Stimulated activated CD4-positive, alpha-beta T cell treated with anti-CD3 and anti-CD28 coated beads, TNF-alpha, amount 100 ng/mL, for 24 hours (primary cell): ENCODE results near the gene ERBIN.
"Not testable (repeated sequence)": the region's sequence is repeated elsewhere in the genome, so short reads cannot be mapped to it uniquely, and the experiment has no call there.

ENCODE experiments used
- DNase-seq, 3 experiments: peaks; one replicate each; pipeline ENCODE4 v3.0.0-alpha.2; 2020; ENCODE audit warnings: low read depth in 3 of 3

Gene ERBIN, protein sequence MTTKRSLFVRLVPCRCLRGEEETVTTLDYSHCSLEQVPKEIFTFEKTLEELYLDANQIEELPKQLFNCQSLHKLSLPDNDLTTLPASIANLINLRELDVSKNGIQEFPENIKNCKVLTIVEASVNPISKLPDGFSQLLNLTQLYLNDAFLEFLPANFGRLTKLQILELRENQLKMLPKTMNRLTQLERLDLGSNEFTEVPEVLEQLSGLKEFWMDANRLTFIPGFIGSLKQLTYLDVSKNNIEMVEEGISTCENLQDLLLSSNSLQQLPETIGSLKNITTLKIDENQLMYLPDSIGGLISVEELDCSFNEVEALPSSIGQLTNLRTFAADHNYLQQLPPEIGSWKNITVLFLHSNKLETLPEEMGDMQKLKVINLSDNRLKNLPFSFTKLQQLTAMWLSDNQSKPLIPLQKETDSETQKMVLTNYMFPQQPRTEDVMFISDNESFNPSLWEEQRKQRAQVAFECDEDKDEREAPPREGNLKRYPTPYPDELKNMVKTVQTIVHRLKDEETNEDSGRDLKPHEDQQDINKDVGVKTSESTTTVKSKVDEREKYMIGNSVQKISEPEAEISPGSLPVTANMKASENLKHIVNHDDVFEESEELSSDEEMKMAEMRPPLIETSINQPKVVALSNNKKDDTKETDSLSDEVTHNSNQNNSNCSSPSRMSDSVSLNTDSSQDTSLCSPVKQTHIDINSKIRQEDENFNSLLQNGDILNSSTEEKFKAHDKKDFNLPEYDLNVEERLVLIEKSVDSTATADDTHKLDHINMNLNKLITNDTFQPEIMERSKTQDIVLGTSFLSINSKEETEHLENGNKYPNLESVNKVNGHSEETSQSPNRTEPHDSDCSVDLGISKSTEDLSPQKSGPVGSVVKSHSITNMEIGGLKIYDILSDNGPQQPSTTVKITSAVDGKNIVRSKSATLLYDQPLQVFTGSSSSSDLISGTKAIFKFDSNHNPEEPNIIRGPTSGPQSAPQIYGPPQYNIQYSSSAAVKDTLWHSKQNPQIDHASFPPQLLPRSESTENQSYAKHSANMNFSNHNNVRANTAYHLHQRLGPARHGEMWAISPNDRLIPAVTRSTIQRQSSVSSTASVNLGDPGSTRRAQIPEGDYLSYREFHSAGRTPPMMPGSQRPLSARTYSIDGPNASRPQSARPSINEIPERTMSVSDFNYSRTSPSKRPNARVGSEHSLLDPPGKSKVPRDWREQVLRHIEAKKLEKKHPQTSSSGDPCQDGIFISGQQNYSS (N-terminal part only)

DNA sequence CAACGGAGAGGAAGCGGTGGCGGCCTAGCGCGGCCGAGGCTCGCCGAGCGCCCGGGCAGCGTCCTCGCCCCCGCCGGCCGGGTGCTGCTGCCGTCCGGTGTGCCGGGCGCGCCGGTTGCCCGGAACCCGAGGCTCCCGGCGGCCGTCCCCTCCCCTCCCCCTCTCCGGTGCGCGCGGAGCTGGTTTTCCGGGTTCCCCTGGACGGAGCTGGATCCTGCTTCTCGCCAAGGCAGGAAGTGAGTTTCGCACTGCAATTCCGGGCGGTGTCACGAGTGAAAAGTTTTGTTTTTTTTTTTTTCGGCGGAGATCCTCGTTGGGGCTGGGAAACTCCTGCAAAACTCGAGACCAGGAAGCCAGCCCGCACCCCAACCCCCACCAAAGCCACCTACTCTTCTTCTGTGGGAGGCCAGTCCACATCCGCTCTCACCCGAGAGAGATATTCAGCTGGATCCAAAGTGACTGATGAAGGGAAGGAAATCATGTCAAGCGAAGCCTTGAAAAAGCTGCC is at the start of gene ERBIN:
Gene ERBIN, plus strand, starts transcription at position 300 of the 508 bp plus-strand sequence. CDS start 66,144 bp downstream, outside the sequence.
- peak; percentile 45 to 68 (median 47) for DNase-seq

DNA sequence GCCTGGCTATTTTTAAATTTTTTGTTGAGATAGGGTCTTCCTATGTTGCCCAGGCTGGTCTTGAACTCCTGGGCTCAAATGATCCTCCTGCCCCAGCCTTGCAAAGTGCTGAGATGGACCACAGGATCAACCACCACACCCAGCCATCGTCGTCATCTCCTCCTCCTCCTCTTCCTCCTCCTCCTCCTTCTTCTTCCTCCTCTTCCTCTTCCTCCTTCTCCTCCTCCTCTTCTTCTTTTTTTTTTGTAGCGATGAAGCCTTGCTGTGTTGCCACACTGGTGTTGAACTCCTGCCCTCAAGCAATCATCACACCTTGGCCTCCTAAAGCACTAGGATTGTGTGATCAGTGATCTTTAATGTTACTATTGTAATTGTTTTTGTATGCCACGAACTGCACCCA is 49.4 kb upstream of the ERBIN start:
- no peak for DNase-seq

DNA sequence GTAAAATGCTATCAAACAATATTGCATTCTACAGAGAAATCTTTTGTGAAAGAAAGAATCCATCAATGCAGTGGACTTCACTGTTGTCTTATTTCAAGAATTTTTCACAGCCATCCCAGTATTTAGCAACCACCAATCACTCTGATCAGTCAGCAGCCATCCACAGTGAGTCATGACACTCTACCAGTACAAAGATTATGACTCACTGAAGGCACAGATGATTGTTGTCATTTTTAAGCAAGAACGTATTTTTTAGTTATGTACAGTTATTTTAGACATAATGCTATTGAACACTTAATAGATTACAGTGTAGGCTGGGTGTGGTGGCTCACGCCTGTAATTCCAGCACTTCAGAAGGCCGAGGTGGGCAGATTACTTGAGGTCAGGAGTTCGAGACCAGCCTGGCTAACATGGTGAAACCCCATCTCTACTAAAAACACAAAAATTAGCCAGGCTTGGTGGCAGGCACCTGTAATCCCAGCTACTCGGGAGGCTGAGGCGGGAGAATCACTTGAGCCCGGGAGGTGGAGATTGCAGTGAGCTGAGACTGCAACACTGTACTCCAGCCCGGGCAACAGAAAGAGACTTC is 46.6 kb upstream of the ERBIN start:
- not testable (repeated sequence) for DNase-seq

DNA sequence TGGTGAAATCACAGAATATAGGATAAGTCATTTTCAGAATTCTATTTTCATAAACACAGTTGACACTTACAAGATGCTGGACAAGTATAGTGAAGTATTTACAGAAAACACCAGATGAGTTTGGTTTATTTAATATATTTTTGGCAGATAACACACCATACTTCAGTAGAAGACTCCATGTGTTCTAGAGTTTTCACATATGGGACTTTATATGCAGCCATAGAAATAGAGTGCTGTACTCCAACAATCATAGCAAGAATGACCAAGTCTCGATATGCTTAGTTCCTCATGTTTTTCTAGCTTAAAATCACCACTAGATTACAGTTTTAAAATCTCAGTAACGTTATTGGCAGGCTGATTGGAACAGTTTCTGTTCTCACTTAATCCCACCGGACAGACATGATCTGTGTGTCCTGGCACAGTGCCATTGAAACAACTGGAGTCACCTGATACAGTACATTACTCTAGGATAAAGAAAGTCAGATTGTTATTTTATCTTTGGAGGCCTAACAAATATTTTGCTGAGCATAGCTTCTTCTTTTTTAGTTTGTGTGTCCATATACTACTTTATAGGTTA is 45.8 kb upstream of the ERBIN start:
- DNase-seq, result no peak

DNA sequence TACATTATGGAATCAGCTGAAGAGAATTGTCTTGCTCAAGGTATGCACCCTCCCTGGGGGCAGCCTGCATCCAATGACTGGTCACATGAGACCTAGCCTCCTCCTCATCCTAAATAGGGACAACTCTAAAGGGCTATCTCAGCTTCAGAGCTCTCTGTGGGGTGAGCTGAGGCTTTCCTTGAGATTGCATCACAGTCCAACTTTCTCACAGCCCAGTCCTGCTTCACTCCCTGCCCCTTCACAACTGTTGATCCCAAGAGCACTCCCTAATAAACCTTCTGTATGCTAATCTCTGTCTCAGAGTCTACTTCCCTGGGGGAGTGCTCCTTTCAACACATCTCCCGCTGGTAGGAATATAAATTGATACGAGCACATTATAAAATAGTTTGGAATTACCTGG is 44.1 kb upstream of the ERBIN start:
- DNase-seq, result no peak

DNA sequence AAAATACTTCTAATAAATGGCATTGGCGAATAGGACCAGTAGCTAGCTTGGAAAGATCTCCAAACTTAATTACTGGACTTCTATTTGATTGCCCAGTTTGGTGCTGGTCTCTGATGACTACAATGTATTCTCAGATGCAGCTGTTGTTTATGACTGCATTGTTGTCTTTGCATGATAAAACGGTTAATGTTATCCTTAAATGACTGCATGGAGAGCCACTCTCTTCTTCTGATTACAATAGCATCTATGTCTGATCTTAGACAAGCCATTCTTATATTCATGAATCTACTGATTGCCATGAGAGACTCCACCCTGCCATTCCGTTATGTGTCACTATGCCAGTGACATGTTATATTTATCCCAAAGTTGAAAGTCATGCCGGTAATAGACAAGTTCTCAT is 42.9 kb upstream of the ERBIN start:
- no peak for DNase-seq

DNA sequence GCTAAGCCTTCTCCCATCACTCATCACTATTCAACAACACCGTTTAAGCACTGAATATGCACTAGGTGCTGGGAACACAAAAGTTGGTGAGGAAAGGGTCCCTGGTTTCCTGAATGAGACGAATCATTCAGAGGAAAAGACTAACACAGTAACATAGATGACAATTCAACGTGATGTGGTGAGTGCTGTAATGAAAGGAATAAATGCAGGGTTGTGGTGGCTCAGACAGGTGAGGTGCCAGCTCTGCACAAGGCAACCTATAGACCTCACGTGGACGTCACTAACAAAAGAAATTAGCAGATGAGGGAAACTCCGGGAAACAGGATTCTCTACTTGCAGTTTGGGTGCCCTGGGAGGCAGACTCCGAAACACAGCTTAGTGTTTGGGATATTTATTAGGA is 40.0 kb upstream of the ERBIN start:
- DNase-seq, result no peak

DNA sequence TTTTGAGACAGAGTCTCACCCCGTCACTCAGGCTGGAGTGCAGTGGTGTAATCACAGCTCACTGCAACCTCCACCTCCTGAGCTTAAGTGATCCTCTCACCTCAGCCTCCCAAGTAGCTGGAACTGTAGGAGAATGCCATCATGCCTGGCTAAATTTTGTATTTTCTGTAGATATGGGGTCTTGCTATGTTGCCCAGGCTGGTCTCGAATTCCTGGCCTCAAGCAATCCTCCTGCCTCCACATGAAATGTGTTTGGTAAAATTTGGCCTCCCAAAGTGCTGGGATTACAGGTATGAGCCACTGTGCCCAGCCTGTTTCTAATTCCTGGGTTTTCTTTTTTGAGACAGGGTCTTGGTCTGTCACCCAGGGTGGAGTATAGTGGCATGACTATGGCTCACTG is 34.4 kb upstream of the ERBIN start:
- not testable (repeated sequence) for DNase-seq

DNA sequence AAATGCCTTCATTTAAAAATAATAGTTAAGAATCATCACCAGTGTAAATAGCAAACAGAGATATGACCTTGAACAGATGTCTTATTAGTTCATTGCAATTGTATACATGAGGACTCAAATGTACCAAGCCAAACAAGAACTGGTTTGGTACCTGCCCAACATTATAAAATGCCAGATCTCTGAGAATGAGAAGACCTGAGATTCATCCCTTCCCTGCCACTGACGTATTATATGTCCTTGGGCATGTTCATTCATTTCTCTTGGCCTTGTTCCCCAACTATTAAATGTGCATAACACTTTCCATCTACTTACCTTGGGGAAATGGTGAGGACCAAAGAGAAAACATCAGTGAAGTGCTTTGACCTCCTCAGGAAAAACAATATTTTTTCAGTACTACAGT is 33.6 kb upstream of the ERBIN start:
- no peak for DNase-seq

DNA sequence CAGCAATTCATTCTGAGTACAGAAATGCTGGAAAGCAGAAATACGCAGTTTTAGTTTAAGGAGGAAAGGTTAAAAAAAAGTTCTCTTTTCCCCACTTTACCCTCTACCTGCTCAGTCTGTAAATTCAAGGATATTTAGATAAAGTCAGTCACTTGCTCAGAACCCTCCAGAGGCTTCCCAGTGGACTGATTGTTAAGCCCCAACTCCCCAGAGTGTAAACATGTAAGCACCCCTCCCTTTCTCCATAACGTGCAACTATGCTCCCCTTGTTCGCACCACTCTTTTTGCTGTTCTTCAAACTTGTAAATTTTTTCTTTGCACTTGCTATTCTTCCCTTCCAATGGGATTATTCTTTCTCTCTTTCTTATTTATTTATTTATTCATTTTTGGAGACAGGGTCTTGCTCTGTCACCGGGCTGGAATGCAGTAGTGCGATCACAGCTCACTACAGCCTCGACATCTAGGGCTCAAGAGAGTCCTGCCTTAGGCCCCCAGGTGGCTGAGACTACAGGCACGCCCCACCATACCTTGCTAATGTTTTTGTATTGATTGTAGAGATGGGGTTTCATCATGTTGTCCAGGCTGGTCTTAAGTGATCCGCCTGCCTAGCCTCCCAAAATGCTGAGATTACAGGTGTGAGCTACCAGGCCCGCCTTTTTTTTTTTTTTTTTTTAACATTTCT is 32.5 kb upstream of the ERBIN start:
- DNase-seq, result no peak

DNA sequence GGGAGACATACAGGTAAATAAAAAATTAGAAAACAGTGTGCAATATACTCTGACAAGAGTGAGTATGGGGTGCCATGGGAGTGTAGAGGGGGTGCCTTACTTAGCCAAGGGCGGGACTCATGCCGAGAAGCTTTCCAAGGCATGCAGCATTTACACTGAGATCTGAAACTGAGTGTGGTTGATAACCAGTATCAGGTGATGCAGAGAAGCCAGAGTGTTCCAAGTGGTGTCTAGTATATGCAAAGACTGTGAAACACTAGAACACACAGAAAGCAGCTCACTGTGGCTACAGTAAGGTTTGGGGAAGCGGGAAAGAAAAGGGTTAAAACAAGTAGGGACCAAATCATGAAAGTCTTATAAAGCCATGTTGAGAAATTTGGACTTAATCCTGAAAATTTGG is 30.5 kb upstream of the ERBIN start:
- DNase-seq, result no peak

DNA sequence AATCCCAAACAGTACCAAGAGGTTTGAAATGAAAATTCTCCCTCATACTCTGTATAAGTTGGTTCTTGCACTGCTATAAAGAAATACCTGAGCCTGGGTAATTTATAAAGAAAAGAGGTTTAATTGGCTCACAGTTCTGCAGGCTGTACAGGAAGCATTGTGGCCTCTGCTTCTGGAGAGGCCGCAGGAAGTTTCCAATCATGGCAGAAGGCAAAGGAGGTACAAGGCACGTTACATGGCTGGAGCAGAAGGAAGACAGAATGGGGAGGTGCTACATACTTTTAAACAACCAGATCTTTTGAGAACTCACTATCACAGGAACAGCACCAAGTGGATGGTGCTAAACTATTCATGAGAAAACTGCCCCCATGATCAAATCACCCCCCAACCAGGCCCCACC is 25.6 kb upstream of the ERBIN start:
- no peak for DNase-seq

DNA sequence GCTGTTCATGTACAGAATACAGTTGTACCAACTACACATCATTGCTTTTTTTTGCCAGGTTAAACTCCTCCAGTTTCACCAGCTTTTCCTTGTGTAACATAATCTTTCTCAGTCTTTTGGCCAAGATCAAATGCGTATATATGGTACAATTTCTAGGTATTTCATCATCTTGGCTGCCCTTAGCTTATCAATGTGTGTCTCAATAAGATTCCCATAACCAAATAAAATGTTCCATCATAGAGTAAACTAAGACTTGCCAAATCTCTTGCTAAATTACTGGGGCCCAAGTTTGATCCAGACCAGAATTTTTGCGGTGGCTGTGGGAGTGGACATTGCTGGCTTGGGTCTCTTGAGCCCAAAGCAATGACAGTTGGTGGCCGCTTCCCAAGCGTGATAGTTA is 24.3 kb upstream of the ERBIN start:
- DNase-seq, result no peak

DNA sequence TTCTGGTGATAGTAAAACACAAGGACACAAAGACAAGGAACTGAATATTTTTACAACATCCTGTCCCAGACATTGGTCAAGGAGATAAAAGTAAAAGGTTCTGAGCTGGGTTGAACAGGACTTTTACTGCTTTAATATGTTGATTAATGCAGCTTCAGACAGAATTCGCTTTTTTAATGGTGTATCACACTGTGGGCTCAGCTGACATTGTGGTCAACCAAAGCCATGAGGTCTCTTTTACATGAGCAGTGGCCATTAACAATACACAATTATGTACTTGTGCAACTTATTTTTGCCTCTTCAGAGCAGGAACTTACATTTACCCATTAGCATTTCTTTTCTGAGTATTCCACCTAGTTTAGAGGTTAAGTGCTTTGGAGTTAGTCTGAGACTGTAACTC is 22.8 kb upstream of the ERBIN start:
- no peak for DNase-seq

DNA sequence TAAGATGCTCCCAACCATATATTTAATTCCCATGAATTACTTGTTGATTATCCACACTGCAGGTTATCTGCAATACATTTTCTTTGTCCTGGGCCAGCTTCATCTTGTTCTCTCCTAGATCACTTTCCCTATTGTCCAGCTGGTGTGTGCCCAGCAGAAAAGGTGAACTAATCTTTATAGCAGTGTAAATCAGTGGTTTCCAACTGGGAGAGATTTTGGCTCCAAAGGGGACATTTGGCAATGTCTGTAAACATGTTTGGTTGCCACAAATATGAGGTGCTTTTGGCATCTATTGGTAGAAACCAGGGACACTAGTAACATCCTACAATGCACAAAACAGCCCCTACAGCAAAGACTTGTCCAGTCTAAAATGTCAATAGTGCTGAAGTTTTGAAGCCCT is 20.1 kb upstream of the ERBIN start:
- DNase-seq, result no peak

DNA sequence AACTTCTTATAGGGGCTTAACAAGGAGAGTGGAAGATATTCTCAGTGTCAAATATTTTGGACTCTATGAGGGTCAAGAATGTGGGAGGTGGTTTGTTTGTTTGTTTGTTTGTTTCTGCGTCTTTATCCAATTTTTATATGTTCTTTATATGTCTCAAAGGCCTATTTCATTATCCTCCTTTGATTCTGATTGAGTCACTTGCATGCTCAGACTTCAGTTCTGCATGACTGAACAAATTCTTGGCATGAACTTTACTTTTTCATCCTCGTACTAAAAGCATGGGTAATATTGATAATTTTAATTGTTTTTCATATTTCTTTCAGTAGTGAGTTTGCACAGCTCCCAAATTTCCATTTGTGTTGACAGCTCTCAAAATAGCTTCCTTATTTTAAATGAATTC is 19.2 kb upstream of the ERBIN start:
- no peak for DNase-seq

DNA sequence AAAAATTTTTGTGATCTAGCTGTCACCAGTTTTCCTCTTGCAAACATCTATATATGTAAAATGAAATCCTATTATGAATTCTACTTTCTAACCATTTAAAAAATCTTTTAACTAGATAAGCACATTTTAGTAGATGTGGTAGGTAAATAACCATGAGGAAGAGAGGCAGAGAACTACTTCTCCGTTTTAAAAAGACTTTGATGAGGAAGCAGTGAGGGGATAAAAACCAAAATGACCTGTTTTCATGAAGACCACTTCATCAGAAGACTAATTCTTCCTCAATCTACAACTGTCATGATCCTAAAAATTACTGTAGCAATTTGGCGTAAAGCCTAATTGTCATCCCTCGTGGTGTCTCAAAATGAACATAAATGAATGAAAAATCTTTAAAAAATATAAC is 15.7 kb upstream of the ERBIN start:
- no peak for DNase-seq

DNA sequence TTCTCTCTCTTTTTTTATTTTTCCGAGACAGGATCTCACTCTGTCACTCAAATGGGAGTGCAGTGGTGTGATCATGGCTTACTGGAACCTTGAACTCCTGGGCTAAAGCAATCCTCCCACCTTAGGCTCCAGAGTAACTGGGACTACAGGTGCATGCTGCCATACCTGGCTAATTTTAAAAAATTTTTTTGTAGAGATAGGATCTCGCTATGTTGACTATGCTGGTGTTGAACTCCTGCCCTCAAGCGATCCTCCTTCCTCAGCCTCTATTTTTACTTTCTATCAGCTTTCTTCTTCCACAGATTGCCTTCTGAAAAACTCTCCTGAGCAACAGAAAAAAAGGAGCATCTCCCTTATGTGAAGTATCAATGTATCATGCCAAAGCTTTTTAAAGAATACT is 14.1 kb upstream of the ERBIN start:
- no peak for DNase-seq

DNA sequence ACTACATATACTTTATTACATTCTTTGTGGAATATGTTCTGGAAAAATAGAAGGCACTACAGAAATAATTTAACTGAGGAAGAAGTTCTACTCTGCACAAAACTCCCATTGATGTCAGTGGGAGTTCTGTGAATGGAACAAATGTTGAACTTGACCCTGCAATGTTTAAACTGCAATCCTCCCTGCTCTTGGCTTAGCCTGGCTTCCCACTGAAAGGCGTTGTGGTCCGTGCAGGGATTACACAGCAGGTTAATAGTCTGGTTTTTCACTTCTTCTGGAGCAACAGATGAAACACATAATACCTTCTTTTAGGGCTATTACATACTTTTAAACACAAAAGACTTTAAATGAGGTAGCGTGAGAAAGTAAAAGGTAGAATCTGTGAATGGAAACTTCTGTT is 12.9 kb upstream of the ERBIN start:
- no peak for DNase-seq

DNA sequence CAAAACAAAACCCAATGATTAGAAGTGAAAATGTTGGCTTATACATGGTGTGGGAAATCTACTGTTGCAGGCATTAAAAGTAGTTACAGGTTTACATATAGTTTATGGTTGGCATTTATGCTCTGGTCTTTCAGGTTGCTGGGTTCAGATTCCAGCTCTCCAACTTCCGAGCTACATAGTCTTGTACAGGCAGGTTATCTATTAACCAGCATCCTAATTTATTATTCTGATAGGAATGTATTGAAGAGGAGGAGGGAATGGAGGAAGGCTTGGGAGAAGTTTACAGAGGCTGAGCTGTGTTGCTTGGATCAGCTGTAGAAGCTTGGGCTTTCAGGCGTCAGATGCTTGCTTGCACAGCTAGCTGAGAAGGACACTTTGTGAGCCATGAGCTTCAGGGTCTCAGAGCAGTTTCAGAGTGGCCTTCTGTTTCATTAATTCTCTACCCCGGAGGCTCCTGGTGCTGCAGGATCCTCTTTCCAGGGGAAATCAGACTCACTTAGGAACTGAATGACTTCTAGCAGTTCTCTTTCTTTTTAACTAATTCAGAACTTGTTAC is 11.7 kb upstream of the ERBIN start:
- no peak for DNase-seq
